GM10847 (cell line): ENCODE data around the gene PARD3B.

ENCODE experiments used
- POLR2A ChIP-seq: IDR thresholded peaks from 2 replicates; pipeline ENCODE4 v1.6.1; 2011; ENCODE audit not compliant: insufficient read length; ENCODE audit errors: extremely low read depth

Gene PARD3B

DNA sequence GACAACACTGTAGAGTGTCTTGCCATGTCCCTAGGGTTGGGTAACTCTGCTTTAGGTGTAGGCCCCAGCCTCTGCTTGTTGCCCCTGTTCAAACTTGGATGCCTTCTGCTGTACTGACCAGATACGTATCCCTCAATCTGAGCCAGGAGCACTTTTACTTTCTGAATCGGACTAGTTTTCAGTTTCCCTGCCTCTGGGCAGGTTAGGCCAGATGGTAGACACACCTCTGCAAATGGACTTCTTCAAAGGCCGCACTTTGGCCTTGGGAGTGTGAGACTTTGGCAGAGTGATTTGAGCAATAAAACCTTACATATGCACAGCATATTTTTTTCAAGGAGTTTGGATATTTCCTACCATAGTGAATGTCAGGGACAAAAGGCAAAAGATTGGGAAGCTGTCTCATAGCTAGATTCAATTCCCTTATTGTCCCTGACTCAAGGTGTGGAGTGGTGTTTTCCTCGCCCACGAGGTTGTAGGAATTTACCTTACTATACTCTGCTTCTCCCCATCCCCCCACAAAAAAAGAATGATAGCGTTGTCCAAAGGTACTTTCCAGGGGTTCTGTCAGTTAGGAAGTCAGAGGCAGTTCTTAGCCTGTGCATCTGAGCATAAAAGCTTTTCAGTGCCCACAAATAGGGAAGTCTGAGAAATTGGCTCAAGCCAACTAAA is 15.3 kb upstream of the PARD3B start:
- no peak for TF ChIP-seq POLR2A

DNA sequence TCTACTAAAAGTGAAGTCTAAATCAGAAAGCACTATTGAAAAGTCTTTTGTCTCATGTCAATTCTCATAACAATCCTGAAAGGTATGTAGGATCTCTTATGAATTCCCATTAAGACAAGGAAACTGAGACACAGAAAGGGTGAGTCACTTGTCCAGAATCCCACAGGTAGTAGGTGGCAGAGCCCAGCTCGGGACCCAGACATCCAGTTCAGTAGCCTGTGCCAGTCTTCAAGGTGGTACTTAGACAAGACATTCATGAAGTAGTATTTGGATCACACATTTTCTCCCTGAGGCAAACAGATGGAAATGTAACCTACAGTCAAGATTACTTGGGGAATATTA is 14.8 kb upstream of the PARD3B start:
- no peak for TF ChIP-seq POLR2A

DNA sequence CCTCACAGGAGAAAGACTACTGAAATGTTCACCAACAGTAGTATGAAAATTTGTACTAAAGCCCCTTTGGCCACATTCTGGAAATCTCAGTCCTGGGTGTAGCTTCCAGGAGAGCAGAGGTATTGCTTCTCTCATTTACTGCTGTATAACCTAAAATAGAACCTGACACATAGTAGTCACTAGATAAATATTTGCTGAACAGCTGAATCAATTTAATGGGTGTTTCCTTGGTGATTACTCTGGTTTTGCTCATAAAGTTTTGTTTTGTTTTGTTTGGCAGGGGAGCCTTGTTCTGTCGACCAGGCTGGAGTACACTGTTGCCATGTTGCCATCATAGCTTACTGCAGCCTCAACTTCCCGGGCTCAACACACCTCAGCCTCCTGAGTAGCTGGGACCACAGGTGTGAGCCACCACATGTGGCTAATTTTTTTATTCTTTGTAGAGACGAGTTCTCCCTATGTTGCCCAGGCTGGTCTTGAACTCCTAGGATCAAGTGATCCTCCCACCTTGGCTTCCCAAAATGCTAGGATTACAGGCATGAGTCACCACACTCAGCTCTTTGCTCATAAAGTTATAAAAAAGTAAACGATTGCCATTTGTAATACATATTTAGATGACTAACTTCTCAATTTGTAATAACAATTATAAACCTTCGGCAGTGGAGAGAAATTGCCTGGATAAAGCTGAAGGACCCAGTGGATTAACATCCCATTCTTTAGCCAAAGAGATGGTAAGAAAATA is 11.5 kb upstream of the PARD3B start:
- TF ChIP-seq POLR2A, result no peak

DNA sequence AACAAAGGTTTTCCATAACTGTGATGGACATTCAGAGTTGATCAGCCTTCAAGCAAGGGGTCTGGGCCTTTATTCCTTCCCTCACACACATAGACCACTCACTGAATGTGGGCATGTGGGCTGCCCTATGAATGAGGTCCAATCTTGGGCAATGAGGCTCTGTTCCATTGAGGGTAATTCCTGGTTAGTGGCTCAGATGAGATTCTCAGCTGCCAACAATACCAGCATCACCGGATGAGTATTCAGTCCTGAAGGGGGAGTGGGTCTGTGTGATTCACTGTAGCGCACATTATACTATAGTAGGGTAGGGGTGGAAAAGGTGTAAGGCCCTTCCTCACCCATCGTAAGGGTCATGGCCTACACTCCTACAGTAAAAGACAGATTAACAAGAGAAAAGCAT is 9.9 kb upstream of the PARD3B start:
- no peak for TF ChIP-seq POLR2A

DNA sequence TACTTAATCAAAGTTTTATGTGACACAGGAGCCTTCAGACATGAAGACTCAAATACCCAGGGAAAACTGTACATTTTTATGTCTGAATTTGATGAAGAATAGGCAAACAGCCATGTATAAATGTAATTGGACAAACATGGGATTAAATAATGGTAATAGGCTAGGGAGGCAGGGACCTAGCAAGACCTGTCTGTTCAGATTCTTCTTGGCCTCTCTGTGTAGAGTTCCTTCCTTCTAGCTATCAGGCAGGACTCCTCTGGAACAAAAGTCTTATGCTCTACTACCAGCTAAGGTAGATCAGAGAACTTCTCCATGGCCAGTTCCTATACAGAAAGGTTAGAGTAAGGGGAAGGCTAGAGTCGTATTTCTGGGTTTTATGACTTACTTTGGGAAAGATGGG is 9.5 kb upstream of the PARD3B start:
- TF ChIP-seq POLR2A, result no peak

DNA sequence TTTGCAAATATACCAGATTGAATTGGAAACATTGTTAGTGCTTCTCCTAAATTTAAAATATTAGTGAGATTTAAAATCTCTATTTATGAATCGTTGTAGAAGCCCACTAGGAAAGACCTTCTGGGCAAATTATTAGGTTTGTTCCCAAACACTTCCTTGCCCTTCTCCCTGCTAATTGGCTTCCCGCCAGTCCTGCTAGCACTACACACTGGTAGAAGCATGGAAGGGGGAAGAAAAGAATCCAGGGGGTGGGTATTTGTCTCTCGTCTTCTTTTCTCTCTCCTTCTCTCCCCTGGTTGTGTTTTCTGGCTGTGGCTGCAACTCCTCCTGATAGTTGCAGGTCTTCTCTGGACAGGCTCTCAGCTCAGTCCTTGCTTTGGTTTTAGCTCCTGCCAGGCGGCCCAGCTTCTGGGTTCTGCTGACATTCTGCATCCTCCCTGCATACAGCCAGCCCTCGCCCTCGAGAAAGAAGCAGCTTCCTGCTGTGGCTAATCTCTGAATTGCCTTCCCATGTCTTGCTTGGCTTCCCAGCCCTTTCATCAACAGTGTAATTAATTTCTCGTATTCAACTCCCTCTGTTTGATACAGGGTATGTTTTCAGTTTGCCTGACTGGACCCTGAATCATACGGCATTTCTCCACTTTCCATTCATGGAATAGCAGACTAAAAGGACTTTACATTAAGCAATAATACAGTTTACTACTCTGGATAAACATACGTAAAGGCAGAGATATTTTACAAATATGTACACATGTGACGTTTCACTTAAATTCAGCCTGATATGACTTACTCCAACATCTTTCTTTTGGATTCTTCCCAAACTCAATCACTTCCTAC is 6.9 kb upstream of the PARD3B start:
- no peak for TF ChIP-seq POLR2A

DNA sequence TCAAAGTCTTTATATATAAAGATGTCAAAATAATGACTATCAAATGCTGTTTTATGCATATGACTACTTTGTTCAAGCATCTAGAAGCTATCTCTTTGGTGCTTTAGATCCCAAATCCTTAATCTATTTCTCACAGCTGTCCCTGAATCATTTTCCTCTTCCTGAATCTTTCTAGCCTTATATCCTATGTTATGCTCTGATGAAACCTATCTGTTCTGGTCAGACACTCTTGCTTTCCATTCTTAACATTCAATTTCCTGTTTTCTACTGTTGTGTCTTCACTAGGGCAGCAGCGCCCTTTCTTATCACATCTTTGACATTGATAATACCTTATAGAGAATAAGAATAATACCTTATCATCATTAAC is 6.3 kb upstream of the PARD3B start:
- TF ChIP-seq POLR2A, result no peak

DNA sequence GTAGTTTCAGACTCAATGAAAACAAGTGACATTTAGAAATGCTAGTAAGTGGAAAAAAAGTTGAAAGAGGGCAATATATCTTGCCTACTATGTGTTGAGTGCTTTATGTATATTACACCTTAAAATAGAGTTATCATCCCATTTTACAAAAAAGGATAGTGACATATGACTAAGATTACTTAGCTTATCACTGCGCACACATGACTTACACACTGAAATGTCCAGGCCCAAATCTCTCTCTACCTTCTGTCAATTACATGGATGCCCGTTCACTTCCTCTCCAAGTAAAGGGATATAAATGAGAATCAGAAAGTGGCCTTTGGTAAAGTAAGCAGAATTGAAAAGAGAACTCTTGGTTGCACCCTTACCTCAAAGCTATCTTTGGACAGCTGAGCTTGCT is 3.6 kb upstream of the PARD3B start:
- TF ChIP-seq POLR2A, result no peak

DNA sequence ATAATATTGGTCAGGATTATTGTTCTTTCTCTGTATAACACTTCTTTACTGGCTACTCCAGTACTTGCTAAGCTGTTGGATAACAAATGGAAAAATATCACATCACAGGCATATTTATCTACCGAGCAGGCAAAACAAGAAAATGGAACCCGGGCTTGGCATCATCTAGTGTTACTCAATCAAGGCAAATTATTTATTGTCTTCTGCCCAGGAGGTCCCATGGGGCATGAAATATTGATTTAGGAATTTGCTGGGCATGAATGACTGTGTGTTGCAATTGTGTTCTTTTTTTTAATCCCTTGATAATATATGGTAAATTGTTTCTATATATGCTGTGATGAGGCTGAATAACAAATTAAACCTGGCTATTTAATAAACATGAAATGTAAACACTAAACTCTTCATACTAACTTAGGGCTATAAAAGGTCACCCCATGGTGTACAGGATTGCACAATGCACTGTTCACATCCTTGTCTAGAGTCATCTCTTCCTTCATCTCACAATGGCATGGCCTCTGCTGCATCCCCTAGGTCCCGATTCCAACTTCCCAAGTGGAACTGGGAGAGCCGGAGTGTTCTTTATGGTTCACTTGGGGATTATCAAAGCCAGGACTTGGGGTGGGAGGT is 2.2 kb upstream of the PARD3B start:
- no peak for TF ChIP-seq POLR2A

DNA sequence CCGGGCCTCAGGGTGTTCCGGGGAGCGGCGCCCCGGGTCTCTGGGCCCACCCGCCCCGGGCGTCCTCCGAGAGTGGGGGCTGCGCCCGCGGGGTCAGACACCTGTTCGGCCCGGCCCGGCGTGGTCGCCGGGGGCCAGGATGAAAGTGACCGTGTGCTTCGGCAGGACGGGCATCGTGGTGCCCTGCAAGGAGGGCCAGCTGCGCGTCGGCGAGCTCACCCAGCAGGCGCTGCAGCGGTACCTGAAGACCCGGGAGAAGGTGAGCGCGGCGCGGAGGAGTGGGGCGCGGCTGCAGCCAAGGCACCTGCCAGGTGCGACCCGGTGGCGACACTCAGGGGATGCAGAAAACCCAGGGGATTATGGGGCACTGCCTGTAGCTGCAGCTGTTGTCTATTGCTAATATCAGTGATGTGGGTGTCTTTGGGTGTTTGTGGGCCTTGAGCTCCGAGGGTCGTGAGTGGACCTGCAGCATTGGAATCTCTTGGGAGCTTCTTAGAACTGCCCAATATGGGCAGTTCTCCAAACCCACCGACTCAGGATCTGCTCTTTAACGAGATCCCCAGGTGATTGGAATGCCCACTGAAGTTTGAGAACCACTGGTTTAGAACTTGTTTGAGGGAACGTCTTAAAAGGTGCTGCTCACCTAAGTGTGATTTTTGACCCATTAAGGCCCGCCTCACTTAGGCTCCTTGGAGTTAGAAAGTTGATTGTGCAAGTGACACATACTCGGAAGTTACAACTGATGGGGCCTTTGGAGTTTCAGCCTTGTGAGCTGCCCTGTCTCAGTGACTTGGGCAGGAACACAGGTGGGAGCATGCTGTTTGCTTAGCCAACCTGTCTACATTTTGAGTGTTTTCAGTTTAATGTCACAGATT is 823 bp downstream of the PARD3B start:
- TF ChIP-seq POLR2A, result no peak

DNA sequence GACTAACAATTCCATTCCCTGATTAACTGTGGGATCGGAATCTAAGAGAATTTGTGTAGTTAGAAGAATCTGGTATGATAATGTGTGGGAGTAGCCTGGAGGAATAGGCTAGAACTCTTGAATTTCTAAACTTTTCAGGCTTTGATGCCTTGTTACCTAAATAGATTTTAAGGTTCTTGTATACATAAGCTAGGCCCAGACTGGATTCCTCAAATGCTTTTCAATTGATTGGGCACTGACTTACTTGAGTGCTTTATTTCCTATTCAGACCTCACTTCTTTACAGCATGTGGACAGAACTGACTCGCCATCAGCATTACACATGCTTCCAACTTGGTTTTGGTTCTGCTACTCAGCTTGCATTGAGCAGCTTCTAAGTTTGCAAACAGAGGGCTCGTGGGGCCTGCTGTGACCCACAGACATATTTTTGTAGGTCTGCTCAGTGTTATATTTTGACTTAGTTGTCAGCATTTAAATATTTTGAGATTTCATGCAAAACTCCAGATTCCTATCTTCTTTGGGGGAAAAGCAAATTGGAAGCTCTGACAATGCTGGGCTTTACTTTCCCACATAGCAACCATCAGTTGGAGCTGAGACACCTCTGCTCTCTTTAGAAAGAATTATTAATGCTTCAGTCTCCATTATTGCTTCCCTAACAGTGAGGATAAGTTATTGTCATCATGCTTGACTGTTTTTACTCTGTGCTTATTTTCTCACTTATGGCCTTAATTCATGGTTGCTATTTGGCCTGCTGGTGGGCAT is 5.7 kb downstream of the PARD3B start:
- no peak for TF ChIP-seq POLR2A

DNA sequence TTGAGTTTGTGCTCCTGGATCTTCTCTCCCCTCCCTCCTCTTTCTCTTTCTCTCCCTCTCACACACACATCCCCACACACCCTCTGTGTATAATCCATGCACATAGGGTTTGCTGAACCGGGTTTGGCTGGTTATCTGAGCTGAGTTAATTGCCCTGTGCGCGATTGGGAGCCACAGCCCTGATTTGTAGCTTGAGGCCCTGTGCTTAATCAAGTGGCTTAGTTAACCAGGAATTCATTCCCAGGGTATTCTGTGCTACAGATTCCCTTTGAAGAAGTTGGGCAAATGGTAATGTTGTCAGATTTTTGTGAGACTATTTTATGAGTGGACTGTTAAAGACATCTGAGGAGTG is 6.2 kb downstream of the PARD3B start:
- TF ChIP-seq POLR2A, result no peak

DNA sequence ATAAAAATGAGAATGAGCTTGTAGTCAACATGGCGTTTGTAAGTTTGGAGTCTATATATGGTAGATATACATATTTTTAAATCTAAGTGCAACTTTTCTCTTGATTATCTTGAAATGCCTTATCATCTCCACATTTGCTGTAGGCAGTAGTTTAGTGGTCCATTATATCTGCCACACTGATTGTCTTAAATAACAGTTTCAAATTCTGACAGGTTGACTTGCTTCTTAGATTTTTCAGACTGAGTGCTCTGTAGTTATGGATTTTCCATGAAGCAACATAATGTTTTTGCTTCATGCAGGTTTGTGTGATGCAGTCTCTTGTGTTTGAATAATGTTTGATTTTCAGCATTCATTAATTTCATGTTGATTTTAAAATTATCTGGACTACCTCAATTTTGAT is 12.3 kb downstream of the PARD3B start:
- no peak for TF ChIP-seq POLR2A

DNA sequence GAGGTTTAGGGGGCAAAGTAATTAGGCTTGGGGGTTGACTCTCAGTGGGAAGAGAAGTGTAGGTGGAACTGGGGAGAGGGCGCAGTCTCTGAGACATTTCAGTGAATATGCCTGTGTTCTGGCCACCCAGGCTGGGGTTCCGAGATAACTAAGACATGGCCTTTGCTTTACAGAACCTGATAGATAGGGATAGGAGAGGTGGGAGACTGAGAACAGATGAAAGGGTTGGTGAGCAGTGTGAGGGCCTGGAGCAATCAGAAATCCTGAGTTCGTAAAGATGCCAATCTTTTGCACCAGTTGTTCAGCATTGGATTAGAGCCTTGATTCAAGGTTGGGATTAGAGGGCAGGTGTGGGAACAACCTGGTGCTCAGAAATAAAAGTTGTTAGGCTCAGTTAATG is 15.6 kb downstream of the PARD3B start:
- no peak for TF ChIP-seq POLR2A

DNA sequence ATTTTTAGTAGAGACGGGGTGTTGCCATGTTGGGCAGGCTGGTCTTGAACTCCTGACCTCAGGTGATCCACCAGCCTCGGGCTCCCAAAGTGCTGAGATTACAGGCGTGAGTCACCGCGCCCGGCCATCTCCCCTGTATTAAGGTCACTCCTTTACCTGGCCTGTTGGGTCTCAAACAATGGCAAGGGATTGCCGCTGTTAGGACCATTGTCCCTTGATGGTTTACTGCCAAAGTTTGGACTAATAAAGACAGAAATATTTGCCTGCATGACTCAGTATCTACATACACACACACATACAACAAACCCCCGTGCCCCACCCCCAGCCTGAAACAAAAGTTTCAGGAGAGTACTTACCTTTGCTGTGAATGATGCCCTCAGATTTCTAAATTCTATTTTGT is 16.5 kb downstream of the PARD3B start:
- no peak for TF ChIP-seq POLR2A

DNA sequence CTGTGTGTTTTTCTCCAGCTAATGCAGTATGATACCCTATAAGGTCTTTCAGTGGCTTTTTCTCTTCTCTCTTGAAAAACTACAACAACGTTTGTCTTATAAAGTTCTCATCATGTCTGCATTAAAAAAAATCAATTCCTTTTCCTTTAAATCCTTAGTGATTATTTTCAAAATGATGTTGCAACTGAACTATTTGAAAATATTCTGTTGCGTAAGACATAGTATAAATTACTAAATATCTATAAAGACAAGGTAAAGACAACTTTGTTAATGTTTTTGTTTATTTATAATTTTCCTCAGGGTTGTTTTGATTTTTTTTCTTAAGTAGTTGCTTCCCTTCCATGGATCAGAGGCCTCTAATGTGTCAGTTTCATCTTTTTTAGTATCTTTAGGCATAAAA is 21.2 kb downstream of the PARD3B start:
- no peak for TF ChIP-seq POLR2A
